GM12874 (cell line): ENCODE data around the gene CEP85L.

Source experiments
- CTCF ChIP-seq: IDR thresholded peaks from 2 replicates; pipeline ENCODE4 v1.5.1; 2011; ENCODE audit warnings: low read depth, mild to moderate bottlenecking, control low read depth, low read length, moderate library complexity; ENCODE audit not compliant: insufficient read depth

The CEP85L gene

GRCh38 chr6:118464620-118465019 is 186.8 kb downstream of the CEP85L start:
- TF ChIP-seq CTCF: no peak

GRCh38 chr6:118460958-118461470 is 190.4 kb downstream of the CEP85L start:
- no peak for TF ChIP-seq CTCF

- TF ChIP-seq CTCF: no peak
Observed at GRCh38 chr6:118456982-118457381, 194.4 kb downstream of the CEP85L start.

GRCh38 chr6:118451839-118452238 is 199.6 kb downstream of the CEP85L start:
- no peak for TF ChIP-seq CTCF

- TF ChIP-seq CTCF: no peak
Observed at GRCh38 chr6:118444796-118445195, 206.6 kb downstream of the CEP85L start.

GRCh38 chr6:118436482-118436881 is 214.9 kb downstream of the CEP85L start:
- TF ChIP-seq CTCF: no peak

GRCh38 chr6:118419448-118420394 is 231.7 kb downstream of the CEP85L start:
- TF ChIP-seq CTCF: no peak
